T follicular helper cell (primary cell): ENCODE results near the gene PACS2.
"Not testable (repeated sequence)": the region's sequence is repeated elsewhere in the genome, so short reads cannot be mapped to it uniquely, and the experiment has no call there.

Experiments
- DNase-seq: peaks from one replicate; pipeline ENCODE4 v3.0.0-alpha.2; 2020; ENCODE audit warnings: low read depth

PACS2 gene

DNA sequence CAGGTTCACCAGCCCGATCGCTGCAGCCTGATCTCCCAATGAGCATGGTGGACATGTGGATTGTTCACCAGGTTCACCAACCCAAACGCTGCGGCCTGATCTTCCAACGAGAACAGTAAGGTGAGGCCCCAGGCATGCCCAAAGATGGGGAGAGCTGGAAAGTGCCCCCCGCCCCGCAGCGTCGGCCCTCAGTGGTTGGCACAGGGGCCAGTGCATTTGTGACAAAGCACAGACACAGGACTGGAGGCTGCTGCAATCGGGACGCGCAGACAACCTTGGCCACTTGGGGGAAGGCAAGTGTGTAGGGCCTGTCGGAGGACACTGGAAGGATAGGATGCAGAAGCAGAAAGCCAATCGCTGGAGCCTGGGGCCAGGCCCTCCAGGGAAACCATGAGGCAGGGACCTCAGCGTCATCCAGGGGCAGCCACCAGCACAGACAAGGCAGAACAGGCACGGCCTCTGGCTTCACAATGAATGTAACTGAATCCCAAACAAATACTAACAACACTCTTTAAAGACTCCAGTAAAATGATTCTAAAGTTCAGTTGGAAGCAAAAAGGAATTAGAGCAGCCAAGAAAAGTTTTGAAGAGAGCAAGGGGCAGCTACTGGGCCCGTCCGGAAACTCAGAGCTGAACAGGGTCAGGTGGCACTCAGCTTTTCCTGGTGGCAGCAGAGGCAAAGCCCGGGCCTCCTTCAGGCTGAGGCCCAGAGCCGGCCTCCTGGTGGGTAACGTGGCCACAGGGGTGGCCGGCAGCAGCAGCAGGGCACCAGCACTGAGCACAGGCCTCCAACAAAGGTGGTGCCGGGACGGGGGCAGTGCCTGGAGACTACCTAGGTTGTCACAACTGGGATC lies 27.1 kb upstream of the PACS2 start:
- no peak for DNase-seq

GRCh38 chr14:105288936-105289335 lies 25.6 kb upstream of the PACS2 start:
- DNase-seq, result not testable (repeated sequence)

GRCh38 chr14:105290621-105291346 lies 23.8 kb upstream of the PACS2 start:
- no peak for DNase-seq

DNA sequence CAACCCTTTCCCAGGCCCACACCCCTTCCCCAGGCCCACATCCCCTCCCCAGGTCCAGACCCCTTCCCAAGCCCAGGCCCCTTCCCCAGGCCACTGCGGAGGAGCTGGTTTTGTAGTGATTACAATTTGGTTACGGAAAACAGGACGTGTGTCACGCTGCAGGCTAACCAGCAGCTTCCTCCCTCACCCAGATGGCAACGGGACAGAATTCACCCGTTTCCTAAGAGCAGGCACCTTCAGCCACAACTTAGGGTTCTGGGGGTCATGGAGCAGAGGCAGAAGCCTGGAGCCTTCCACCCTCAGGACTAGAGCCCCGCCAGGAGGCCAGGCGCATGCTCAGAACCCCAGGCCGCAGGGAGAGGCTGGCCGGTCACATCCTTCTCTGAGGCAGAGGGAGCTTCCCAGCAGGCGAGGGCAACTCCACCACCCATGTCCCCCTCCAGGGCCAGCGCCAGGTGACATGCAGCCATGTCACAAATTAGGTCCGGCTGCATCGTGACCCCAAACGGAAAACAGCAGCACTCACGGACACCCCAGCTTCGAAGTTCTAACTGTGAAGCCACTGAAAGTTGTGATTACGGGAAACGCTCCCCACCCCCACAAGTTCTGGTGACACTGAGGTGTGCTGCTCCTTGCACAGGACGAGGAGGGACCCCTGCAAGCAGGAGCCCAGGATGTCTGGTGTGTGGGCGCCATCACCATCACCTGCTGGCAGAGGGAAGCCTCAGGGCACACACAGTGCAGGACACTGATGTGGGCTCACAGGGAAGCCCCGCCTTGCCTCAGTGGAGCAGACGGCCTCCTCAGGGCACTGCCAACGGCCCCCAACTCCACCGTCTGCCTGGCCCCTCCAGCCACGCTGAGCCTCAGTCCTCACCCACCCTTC lies 21.5 kb upstream of the PACS2 start:
- DNase-seq, result no peak

DNA sequence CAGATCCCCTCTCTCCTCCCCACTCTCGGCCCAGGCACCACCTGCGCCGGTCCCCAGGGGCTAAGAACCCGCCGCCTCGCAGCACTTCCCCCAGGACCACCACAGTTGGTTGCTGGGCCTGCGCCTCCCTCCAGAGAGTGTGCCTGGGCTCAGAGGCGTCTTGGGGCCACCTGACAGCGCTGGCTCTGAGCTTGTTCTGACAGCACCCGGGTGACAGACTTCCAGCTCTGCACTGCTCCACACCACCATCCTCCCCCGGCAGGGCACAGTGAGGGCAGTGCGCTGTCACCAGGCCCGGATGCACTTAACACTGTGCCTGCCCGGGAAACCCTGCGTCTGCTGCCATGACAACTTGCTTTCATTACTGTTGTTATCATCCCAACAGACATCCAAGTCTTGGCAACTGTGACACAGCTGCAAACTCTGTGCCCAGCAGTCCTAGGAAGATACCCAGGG lies 20.4 kb upstream of the PACS2 start:
- DNase-seq, result peak; percentile 59

- DNase-seq, result not testable (repeated sequence)
Observed at GRCh38 chr14:105297311-105297710, 17.2 kb upstream of the PACS2 start.

DNA sequence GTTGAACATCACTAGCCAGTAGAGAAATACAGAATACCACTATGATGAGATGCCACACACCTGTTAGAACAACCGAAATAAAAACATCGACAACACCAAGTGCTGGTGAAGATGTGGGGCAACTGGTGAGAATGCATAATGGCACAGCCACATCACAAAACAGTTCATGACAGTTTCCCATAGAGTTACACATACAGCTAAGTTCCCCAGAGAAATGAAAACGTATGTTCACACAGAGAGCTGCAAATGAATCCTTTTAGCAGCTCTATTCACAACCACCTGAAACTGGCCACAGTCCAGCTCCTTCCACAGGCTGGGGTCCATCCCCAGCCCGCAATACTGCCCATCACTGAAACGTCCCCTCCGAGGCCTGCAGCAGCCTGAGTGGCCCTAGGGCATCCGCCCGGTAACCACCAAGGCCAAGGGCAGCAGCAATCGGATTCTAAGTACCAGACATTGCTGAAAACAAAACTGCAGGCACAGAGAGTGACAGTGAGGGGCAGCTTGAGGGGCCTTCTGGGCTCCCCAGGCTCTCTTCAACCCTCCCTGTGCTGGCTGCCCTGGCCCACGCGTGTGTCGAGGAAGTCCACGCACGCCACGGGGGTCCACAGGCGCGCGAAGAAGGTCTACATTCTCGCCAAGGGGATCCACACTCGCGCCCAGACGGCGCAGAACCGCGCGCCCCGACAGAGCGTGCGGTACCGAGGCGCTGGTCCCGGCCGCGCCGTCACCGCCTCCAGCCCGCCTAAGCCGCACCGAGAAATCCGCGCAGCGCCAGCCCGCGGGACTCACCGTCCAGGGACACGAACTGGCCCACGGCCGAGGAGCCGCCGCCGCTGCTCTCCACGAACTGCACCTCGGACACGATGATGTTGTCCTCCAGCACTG lies 14.7 kb upstream of the PACS2 start:
- no peak for DNase-seq

DNA sequence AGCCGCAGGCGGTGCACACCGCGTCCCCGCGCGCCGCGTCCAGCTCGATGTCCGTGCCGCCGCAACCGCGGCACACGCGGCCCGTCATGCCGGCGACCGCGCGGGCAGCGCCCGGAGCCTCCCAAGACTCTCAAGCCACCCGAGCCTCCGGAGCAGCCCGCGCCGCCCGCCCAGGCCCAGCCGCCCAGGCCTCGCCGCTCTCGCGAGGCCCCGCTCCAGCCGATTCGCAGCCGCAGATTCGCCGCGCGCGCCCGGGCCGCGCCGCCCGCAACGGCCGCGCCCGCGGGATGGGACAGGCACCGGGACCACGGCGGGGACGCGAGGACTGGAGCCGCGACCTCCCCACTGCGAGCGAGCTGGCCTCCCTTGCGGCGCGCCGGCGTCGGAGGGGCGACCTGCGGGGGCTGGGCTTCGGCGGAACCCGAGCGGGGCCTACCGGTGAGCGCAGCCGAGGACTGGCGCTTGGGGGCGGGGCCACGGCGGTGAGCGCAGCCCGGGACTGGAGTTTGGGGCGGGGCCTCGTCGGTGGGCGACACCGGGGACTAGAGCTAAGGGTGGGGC lies 13.9 kb upstream of the PACS2 start, which contains the start of gene BRF1:
TSS of gene BRF1 (minus strand) at position 460 of the 561 bp plus-strand sequence. CDS start at position 88, 372 bp downstream.
- DNase-seq, result peak; percentile 95

DNA sequence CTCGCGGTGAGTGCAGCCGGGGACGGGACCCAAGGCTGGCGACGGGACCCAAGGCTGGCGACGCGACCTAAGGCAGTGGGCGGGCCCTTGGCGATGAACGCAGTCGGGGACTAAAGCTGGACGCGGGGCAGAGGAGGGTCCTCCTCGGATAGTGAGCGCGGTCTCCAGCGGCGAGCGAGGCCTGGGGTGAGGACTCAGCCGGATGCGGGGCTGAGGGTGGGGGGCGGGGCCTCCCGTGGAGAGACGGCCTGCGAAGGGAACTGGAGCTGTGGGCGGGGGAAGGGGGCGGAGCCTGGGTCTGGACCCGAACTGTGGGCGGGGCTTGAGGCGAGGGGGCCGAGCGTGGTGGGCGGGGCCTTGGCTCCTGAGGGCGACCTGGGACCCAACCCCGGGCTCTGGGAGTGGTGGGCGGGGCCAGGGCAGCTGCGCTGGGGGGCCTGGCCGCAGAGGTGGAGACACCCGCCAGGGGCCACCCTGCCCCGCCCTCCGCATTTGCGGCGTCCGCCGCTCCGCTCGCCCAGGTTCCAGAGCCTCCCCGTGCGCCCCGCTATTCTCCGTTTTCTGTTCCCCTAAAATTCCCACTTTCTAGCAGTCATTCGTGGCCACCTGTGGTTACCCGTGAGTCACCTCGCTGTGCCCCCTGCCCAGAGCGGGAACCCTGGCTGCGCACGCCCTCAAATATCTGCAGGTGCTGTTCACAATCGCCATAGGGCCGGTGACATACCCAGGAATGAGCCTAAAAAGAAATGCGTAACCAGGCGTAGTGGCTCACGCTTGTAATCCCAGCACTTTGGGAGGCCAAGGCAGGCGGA lies 13.2 kb upstream of the PACS2 start:
- DNase-seq, result peak; percentile 96

- not testable (repeated sequence) for DNase-seq
Observed at GRCh38 chr14:105301915-105302249, 12.7 kb upstream of the PACS2 start.

- no peak for DNase-seq
Observed at GRCh38 chr14:105303949-105304348, 10.6 kb upstream of the PACS2 start.

- DNase-seq, result no peak
Observed at GRCh38 chr14:105304565-105304964, 10.0 kb upstream of the PACS2 start.

DNA sequence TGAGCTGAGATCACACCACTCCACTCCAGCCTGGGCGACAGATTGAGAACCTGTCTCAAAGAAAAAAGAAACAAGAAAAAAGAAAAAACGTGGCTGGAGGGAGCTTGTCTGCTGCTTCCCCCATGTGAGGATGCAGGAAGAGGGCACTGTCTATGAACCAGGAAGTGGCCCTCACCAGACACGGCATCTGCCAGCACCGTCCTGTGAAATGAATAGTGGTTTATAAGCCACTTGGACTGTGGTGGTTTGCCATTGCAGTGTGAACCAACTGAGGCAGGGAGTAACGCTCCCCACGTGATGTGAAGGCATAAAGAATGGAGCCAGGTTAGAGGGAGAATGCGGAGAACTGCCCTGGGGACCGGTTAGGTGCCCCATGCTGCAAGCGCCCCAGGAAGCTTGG lies 9.2 kb upstream of the PACS2 start:
- no peak for DNase-seq

DNA sequence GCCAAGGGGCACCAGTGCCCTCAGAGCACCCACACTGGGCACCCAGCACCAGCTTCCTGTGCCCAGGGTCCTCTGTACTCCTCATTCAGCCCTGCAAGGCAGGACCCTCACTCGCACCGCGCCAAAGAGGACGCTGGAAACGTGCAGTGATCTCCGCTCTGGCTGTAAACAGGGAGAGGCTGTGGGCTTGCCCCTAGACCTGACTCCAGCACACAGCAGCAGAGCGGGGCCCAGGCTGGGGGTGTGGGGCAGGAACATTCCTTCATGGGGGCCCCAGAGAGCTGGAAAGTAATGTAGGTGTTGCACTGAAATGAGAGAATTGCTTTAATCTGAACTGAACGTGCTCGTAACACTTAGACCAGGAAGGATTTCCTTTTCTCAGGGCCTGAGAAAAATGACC lies 8.8 kb upstream of the PACS2 start:
- DNase-seq, result no peak

DNA sequence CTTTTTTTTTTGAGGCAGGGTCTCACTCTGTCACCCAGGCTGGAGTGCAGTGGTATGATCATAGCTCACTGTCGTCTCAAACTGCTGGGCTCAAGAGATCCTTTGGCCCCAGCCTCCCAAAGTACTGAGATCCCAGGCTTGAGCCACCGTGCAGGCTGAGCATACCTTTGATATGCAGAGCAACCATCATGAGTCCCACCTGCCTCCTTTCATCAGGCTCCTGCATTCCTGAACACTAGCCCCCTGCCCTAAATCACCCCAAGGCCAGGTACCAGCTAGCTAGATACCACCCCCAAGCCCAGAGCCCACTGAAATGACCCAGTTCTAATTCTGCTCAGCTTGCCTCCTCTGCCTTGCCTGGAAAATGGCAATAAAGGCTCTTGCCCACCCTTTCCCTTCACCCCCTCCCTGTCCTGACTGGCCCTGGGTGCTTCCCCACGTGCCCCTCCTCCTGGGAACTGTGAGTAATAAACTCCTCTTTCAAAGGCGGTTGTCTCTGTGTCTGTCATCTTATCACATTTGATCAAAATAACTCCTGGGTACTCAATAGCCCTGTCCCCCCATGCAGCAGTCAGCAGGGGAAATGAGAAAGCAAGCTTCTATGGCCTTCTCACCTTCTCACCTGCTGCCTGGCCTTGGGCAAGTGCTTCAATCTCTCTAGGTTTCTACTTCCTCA lies 7.4 kb upstream of the PACS2 start:
- no peak for DNase-seq

- DNase-seq, result no peak
Observed at GRCh38 chr14:105309371-105309770, 5.2 kb upstream of the PACS2 start.

DNA sequence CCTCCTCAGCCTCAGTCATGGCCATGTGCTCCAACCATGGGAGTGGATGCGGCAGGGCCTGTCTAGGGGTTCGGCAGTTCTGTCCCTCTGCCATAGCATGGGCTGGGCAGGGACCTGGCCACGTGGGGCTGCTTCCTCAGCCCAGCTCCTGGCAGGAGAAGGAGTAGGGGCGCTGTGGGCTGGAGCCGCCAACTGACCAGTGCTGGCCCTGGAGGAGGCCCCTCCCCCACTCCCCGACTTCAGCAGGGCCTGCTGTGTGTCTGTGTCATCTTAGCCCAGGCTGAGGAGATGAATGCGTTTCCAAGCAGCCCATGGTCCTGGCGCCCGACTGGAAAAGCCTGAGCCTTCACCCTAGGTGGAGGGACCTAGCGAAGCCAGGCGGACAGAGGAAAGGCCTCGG lies 2.7 kb upstream of the PACS2 start:
- DNase-seq, result no peak

DNA sequence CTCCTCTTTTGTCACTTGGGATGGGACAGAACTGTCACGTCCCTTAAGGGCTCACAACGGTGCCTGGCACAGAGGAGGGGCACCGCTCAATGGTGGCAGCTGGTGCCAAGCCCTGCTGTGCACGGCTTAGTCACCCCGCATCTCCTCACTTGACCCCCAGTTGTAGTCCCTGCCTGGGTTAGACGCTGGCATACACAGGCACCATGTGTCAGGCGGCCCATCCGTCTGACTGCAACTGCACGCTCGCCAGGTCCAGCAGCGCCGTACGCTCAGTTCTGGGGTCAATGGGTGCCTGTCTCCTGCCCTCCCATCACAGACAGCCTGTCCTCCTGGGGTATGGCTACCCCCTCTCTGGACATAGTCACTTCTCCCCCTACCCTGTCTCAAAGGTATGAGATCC lies 1.6 kb upstream of the PACS2 start:
- no peak for DNase-seq
